Omental fat pad (tissue), 4 donors: ENCODE data around the gene TRNAU1AP. TPM values are rescaled to one million over a fixed set of nuclear protein-coding genes. Genes with fewer than 3 reads are reported as not detected.
"Not testable (repeated sequence)": the region's sequence is repeated elsewhere in the genome, so short reads cannot be mapped to it uniquely, and the experiment has no call there.

Experiments used
- ATAC-seq: fragments of 150-250 bp; one replicate; pipeline ENCODE4 v1.9.1; 2016; ENCODE audit warnings: mild to moderate bottlenecking, moderate library complexity; ENCODE audit not compliant: low FRiP score
- DNase-seq: peaks from one replicate; pipeline ENCODE4 v3.0.0-alpha.2; 2019; ENCODE audit warnings: low spot score
- total RNA-seq, 4 donors: library from RNA; depleted of rRNA; stranded (reverse); fragments of >200 nt; gene quantifications; one replicate each; pipeline ENCODE4 v1.1.0, GENCODE V29; 2016
- TF ChIP-seq, protein P1 (sequence below), 3 donors: fragments of 450-650 bp; IDR thresholded peaks; one replicate each; pipeline ENCODE4 v1.5.1; 2016 to 2017; ENCODE audit warnings: antibody characterized with exemption in 3 of 3, mild to moderate bottlenecking in 3 of 3, moderate library complexity in 2 of 3

TRNAU1AP gene
- total RNA-seq, 4 donors from 2014 or later, result 14.8 to 26.8 (median 21.9) TPM

DNA sequence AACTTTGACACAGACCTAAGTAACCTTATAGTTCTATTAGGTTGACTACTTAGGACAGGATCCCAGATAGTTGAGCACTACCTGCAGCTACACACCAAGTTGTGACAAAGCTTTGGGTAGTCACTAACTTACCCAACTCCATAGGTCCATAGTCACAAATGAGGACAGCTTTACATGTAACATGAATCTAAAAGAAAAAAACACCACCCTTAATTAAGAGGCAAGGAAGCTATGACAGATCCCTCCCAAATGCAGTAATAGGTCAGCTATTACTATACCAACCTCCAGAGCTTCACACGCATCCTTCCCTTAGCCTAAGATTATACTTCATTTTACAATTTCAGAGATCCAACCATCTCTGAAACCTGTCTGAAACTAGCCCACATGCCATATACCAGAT is 26.5 kb downstream of the TRNAU1AP start:
- TF ChIP-seq, protein P1, sequence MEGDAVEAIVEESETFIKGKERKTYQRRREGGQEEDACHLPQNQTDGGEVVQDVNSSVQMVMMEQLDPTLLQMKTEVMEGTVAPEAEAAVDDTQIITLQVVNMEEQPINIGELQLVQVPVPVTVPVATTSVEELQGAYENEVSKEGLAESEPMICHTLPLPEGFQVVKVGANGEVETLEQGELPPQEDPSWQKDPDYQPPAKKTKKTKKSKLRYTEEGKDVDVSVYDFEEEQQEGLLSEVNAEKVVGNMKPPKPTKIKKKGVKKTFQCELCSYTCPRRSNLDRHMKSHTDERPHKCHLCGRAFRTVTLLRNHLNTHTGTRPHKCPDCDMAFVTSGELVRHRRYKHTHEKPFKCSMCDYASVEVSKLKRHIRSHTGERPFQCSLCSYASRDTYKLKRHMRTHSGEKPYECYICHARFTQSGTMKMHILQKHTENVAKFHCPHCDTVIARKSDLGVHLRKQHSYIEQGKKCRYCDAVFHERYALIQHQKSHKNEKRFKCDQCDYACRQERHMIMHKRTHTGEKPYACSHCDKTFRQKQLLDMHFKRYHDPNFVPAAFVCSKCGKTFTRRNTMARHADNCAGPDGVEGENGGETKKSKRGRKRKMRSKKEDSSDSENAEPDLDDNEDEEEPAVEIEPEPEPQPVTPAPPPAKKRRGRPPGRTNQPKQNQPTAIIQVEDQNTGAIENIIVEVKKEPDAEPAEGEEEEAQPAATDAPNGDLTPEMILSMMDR (IDR thresholded peaks at IDR 0.05), result no peak
- DNase-seq, result no peak
- ATAC-seq, result no peak

DNA sequence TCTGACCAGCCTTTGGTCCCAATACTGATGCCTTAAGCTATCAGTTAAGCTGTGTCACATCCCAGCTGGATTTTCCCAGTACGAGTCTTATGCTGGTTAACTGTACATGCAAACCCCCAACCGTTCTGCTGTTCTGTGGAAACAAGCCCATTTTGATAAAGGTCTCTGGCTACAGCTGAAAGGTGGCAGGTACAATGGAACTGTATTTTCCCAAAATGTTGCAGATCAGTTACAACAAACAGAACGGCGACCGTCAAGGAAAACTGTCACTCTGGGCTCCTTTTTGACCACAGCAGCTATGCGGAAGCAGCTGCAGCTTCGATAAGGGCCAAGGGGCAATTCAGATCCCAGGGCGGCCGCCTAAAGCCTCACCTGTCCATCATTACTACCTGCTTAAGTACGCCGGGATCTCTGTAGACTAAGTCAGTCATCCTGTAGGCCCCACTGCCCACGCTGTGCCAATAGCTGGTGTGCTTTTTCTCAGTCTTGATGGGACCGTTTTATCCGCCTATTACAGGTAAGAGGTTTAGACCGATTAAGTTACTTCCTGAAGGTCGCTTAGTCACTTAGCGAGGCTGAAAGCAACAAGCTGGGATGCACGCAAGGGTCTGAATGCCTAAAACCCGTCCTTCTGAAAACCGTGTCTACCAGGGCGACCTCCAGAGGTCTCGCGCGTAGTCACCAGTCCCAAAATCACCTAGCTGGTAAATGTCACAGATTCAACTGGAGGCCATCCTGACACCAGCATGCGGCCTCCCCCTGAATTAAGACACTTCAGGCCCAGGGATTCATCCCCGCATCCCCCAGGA is 28.0 kb downstream of the TRNAU1AP start:
- no peak for DNase-seq
- TF ChIP-seq, protein P1 (IDR thresholded peaks at IDR 0.05), result no peak
- peak; percentile 0 for ATAC-seq

DNA sequence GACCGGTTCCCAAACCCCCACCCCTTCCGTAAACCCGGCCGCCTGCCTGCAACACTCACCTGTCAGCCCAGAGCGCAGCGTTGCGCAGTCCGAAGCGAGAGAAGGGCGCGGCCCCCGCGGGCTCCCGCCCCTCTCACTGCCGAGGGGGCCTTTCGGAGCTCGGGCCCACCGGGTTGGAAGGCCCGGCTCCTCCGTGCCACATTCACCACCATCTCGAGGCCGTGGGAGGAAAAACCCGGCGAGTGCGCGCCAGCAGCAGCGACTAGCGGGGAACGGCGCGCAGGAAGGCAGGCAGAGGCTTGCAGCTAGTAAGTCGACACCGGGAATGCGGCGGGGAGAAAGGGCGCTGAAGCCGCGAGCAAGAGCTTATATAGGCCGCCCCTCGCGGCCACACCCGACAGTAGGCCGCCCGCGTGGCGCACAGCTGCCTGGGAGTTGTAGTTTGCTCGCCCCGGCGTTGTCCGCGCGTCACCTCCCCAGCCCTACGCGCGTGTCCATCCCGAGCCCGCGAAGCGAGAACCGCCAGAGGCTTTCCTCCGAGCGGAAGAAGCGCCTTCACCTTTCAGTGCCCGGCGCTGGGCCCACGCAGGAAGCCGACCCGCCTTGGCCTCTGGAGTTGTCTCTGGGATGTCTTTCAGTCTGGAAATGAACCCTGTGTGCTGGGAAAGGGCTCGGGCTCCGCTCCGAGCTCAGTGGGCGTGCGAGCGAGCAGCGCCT is 28.8 kb downstream of the TRNAU1AP start:
- peak; percentile 99 for ATAC-seq
- TF ChIP-seq, protein P1 (IDR thresholded peaks at IDR 0.05), result no peak
- peak; percentile 76 for DNase-seq

DNA sequence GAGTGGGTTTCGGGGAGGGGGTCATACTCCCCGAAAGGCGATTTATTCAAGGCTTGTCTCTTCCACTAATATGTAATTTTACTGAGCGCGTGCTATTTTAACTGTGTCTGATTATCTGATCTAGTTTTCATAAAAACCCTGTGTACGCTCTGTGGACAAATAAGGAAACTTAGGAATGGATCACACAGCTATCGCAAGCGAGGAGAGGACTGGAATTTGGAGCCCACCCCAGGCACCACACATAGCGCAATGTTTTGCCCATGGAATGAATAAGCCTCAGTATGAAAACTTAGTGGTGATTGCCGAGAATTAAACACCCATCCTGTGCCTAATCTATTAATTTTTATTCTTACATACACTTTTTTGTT is 29.3 kb downstream of the TRNAU1AP start:
- DNase-seq (no peak), ATAC-seq (peak; percentile 30)
- TF ChIP-seq, protein P1 (IDR thresholded peaks at IDR 0.05), result no peak

DNA sequence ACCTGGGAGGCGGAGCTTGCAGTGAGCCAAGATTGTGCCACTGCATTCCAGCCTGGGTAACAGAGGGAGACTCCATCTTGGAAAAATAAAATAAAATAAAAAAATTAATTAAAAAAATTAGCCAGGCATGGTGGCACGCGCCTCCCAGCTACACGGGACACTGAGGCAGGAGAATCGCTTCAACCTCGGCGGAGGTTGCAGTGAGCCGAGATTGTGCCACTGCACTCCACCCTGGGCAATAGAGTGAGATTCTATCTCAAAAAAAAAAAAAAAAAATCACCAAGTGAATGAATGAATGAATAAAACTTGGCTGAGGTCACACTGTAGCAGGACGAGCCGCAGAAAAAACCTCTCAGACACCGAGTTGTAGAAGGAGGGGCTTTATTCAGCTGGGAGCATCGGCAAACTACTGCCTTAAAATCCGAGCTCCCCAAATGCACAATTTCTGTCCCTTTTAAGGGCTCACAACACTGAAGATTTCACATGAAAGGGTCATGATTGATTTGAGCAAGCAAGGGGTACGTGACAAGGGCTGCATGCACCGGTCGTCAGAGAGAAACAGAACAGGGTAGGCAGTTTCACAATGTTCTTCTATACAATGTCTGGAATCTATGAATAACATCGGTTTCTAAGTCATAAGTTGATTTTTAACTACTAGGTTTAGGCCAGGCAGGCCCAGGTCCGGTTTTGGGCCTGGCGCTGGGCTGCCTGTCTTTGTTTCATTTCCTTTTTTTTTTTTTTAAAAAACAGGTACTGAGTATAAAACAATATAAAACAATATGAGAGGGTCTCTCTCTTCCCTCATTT is 33.9 kb downstream of the TRNAU1AP start:
- not testable (repeated sequence) for DNase-seq, ATAC-seq

DNA sequence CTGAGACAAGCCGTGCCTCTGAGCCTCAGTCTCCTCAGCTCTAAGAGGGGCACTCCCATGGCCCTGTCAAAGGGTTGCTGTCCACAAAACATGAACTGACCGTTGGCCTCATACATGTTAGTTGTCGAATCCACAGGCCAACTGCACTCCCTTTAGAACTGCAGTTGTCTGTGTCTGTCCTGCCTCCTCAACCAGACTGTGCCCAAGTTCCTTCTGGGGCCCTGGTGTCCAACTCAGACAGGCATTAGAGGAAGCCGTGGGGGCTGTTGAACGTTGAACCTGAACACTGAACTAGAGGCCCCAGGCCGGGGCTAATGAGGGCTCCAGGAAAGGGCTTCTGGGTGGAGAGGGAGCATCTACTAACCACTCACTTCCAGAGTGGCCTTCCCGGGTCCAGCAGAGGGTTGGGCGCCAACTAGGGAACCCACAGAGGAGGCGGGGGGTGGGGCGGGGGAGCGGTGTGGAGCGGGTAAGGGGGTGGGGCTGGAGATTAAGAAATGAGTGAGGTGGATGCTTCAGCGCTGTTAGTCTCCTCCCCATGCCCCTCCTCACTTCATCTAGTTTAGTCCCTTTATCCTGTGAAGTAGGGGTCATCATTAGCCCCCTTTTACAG is 38.9 kb downstream of the TRNAU1AP start, which contains the start of gene RAB42:
RAB42 (plus strand) TSS at position 558 of the 613 bp plus-strand sequence. CDS start 247 bp downstream, outside the sequence.
- ATAC-seq, result peak; percentile 76
- DNase-seq, result no peak
- TF ChIP-seq, protein P1 (IDR thresholded peaks at IDR 0.05), result no peak
